ENCODE measurements around the gene CCHCR1. TPM values are rescaled to one million over a fixed set of nuclear protein-coding genes. Genes with fewer than 3 reads are reported as not detected.

Gene CCHCR1
- total RNA-seq, 2 experiments from 2014 or later, result 47.1 to 47.7 TPM

- ChIA-PET POLR2A (no interaction called here), CTCF (interaction anchor here (0.9 kb wide), 1 partner anchor 9 kb away, joined by 6 read pairs; no protein-coding TSS in a partner anchor)
Measured at GRCh38 chr6:31118178-31118577, 39.4 kb downstream of the CCHCR1 start.

- CTCF ChIA-PET, result interaction anchor here (1.3 kb wide), 1 partner anchor 10 kb away, joined by 3 read pairs; no protein-coding TSS in a partner anchor
- POLR2A ChIA-PET, result no interaction called here
Measured at GRCh38 chr6:31116661-31117385, 40.8 kb downstream of the CCHCR1 start.

GRCh38 chr6:31115941-31116560 lies 41.6 kb downstream of the CCHCR1 start:
- ChIA-PET POLR2A (no interaction called here), CTCF (interaction anchor here (1.3 kb wide), 2 partner anchors 11 to 29 kb away, joined by 3 read pairs; no protein-coding TSS in a partner anchor)

- ChIA-PET CTCF (interaction anchor here (1.3 kb wide), 2 partner anchors 12 to 28 kb away, joined by 3 read pairs; no protein-coding TSS in a partner anchor), POLR2A (no interaction called here)
Measured at GRCh38 chr6:31114970-31115849, 42.4 kb downstream of the CCHCR1 start.

GRCh38 chr6:31114541-31114878 lies 43.1 kb downstream of the CCHCR1 start, which contains the start of gene PSORS1C1:
PSORS1C1 (plus strand) TSS chr6:31114800; CDS start chr6:31129633, 14,833 bp downstream.
- CTCF ChIA-PET, result interaction anchor here (1.3 kb wide), 1 partner anchor 28 kb away, joined by 3 read pairs; no protein-coding TSS in a partner anchor
- POLR2A ChIA-PET, result no interaction called here

- ChIA-PET POLR2A (no interaction called here), CTCF (interaction anchor here (1.0 kb wide), 1 partner anchor 34 kb away, joined by 3 read pairs; no protein-coding TSS in a partner anchor)
Measured at GRCh38 chr6:31113861-31114540, 43.6 kb downstream of the CCHCR1 start.

- ChIA-PET CTCF (no interaction called here), POLR2A (no interaction called here)
Measured at GRCh38 chr6:31112478-31112877, 45.1 kb downstream of the CCHCR1 start, which contains the start of gene C6orf15. C6orf15 (minus strand) TSS chr6:31112575; CDS start chr6:31112555, 20 bp downstream.

GRCh38 chr6:31111712-31112111 lies 45.9 kb downstream of the CCHCR1 start:
- POLR2A ChIA-PET, result no interaction called here
- CTCF ChIA-PET, result no interaction called here

- ChIA-PET CTCF (no interaction called here), POLR2A (no interaction called here)
Measured at GRCh38 chr6:31110825-31111582, 46.6 kb downstream of the CCHCR1 start.

- CTCF ChIA-PET, result no interaction called here
- POLR2A ChIA-PET, result no interaction called here
Measured at GRCh38 chr6:31107052-31107451, 50.5 kb downstream of the CCHCR1 start.

GRCh38 chr6:31103136-31103535 lies 54.5 kb downstream of the CCHCR1 start:
- ChIA-PET POLR2A (interaction anchor here (0.5 kb wide), 1 partner anchor 38 kb away, joined by 6 read pairs; no protein-coding TSS in a partner anchor), CTCF (interaction anchor here (0.6 kb wide), 1 partner anchor 604 kb away, joined by 3 read pairs; no protein-coding TSS in a partner anchor)

GRCh38 chr6:31098449-31098938 lies 59.1 kb downstream of the CCHCR1 start:
- POLR2A ChIA-PET, result no interaction called here
- CTCF ChIA-PET, result no interaction called here

GRCh38 chr6:31096656-31097055 lies 60.9 kb downstream of the CCHCR1 start:
- POLR2A ChIA-PET, result no interaction called here

GRCh38 chr6:31096215-31096614 lies 61.4 kb downstream of the CCHCR1 start:
- POLR2A ChIA-PET, result no interaction called here
- CTCF ChIA-PET, result interaction anchor here (0.5 kb wide), 1 partner anchor 96 kb away, joined by 3 read pairs; no protein-coding TSS in a partner anchor

More at GRCh38 chr6:31096656-31097055, 60.9 kb downstream of the CCHCR1 start:
- CTCF ChIA-PET, result interaction anchor here (0.5 kb wide), 1 partner anchor 95 kb away, joined by 3 read pairs; no protein-coding TSS in a partner anchor

GRCh38 chr6:31094389-31094881 lies 63.2 kb downstream of the CCHCR1 start:
- CTCF ChIA-PET, result interaction anchor here (0.8 kb wide), 1 partner anchor 266 kb away, joined by 3 read pairs; no protein-coding TSS in a partner anchor
- POLR2A ChIA-PET, result no interaction called here

GRCh38 chr6:31092769-31093505 lies 64.7 kb downstream of the CCHCR1 start:
- POLR2A ChIA-PET, result no interaction called here
- CTCF ChIA-PET, result interaction anchor here (0.7 to 4.4 kb wide), 4 partner anchors 13 to 580 kb away, joined by 3 to 18 read pairs (median 4); no protein-coding TSS in a partner anchor
